Mucosa of rectum (tissue), 2 donors: ENCODE results near the gene PMEL.
"Not testable (repeated sequence)": the region's sequence is repeated elsewhere in the genome, so short reads cannot be mapped to it uniquely, and the experiment has no call there.

ENCODE experiments used
- H3K27ac ChIP-seq, 2 donors: one replicate each; pipeline ENCODE4 v1.7.0; 2013; ENCODE audit warnings: inconsistent platforms in 2 of 2, low read depth in 2 of 2, low read length in 2 of 2
- H3K27me3 ChIP-seq, 2 donors: one replicate each; pipeline ENCODE4 v1.7.0; 2013; ENCODE audit warnings: low read length in 2 of 2; ENCODE audit not compliant: control insufficient read depth in 2 of 2, insufficient read depth in 2 of 2
- H3K36me3 ChIP-seq, 2 donors: one replicate each; pipeline ENCODE4 v1.7.0; 2013; ENCODE audit warnings: low read length in 2 of 2; ENCODE audit not compliant: control insufficient read depth in 2 of 2, insufficient read depth in 2 of 2
- H3K4me1 ChIP-seq, 2 donors: one replicate each; pipeline ENCODE4 v1.7.0; 2013; ENCODE audit warnings: low read length in 2 of 2, mild to moderate bottlenecking in 1 of 2; ENCODE audit not compliant: control insufficient read depth in 2 of 2, insufficient read depth in 2 of 2
- H3K4me3 ChIP-seq, 2 donors: one replicate each; pipeline ENCODE4 v1.7.0; 2013; ENCODE audit warnings: low read length in 2 of 2
- H3K9ac ChIP-seq, 2 donors: one replicate each; pipeline ENCODE4 v1.7.0; 2013; ENCODE audit warnings: low read length in 2 of 2, low read depth in 1 of 2, mild to moderate bottlenecking in 1 of 2
- H3K9me3 ChIP-seq, 2 donors: one replicate each; pipeline ENCODE4 v1.7.0; 2013; ENCODE audit warnings: low read length in 2 of 2; ENCODE audit not compliant: control insufficient read depth in 2 of 2
- donor health status: healthy.
- donor health status: Normal muscosa, but diverticular disease.

Gene PMEL

DNA sequence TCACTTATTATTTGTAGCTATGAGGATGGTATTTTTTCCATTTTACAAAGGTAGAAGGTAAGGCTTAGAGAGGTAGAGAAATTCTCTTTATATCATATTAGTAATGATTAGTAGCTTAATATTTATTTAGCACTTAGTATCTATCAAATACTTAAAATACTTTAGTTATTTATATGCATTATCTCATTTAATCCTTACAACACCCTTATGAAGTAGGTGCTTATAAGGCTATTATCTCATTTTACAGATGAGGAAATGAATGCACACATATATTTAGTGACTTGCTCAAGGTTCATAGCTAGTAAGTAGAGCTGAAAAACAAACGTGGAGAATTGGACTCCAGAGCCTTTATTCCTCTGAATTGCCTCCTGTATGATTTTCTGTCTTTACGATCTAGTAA lies 19.0 kb upstream of the PMEL start:
- Histone ChIP-seq H3K27me3 (no peaks in the 10 kb centered on the region), H3K4me1 (no peaks in the 10 kb centered on the region), H3K36me3 (peaks cover 22 to 27% of the 10 kb centered on the region in 2 donors), H3K9ac (no peak overlapping the region), H3K9me3 (no peaks in the 10 kb centered on the region), H3K27ac (no peak overlapping the region), H3K4me3 (no peak overlapping the region)

DNA sequence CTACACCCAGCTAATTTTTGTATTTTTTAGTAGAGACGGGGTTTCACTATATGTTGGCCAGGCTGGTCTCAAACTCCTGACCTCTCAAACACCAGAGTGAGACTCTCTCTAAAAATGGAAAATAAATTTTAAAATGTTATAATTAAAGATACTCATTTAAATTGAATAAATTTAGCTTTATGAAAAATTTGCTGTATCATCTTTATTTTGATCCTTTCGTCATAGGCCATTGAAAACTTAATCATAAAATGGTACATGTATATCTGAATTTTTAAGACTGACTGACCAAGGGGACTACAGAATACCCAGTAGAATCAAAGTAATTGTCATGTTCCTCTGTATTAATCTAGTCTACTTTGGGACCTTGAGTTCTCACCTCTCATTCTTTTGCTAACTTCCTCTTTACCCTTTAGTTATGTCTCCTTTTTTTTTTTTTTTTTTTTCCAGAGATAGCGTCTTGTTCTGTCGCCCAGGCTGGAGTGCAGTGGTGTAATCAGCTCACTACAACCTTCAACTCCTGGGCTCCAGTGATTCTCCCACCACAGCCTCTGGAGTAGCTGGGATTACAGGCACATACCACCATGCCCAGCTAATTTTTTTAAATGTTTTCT lies 17.5 kb upstream of the PMEL start:
- Histone ChIP-seq H3K36me3 (peaks cover 17 to 25% of the 10 kb centered on the region in 2 donors), H3K27me3 (no peaks in the 10 kb centered on the region), H3K9ac (no peak overlapping the region), H3K27ac (no peak overlapping the region), H3K4me3 (no peak overlapping the region), H3K9me3 (no peaks in the 10 kb centered on the region), H3K4me1 (no peaks in the 10 kb centered on the region)

- no peaks in the 10 kb centered on the region for H3K9me3 ChIP-seq
- H3K4me3 ChIP-seq: no peak overlapping the region
- no peaks in the 10 kb centered on the region for H3K27me3 ChIP-seq
- peaks cover 4 to 6% of the 10 kb centered on the region in 2 donors for H3K4me1 ChIP-seq
- H3K36me3 ChIP-seq: peaks cover 14 to 21% of the 10 kb centered on the region in 2 donors
- no peak overlapping the region for H3K27ac ChIP-seq
- H3K9ac ChIP-seq: no peak overlapping the region
Observed at GRCh38 chr12:55982319-55982936, 16.6 kb upstream of the PMEL start.

- not testable (repeated sequence) for H3K9me3 ChIP-seq, H3K4me3 ChIP-seq, H3K9ac ChIP-seq, H3K27ac ChIP-seq, H3K27me3 ChIP-seq
- Histone ChIP-seq H3K36me3 (peaks cover 8 to 20% of the 10 kb centered on the region in 2 donors), H3K4me1 (peaks cover 7 to 12% of the 10 kb centered on the region in 2 donors)
Observed at GRCh38 chr12:55981882-55982281, 16.0 kb upstream of the PMEL start.

GRCh38 chr12:55979069-55979468 lies 13.2 kb upstream of the PMEL start:
- peaks cover 5 to 8% of the 10 kb centered on the region in 2 donors for H3K36me3 ChIP-seq
- no peak overlapping the region for H3K27ac ChIP-seq
- H3K9me3 ChIP-seq: no peaks in the 10 kb centered on the region

DNA sequence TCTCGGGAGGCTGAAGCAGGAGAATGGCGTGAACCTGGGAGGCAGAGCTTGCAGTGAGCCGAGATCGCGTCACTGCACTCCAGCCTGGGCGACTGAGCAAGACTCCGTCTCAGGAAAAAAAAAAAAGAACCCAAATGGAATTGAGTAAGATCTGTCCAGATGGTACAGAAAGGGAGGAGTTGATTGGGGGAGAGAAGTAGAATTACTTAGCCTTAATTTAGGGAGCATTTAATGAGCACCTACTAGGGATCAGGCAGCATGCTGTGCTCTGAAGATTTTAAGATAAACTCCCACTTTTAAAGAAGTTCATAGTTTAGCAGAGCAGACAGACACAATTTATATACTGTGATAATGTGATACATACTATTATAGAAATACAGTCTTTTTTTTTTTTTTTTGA lies 12.6 kb upstream of the PMEL start:
- Histone ChIP-seq H3K27me3 (no peaks in the 10 kb centered on the region), H3K9ac (no peak overlapping the region), H3K4me1 (peaks cover 18 to 29% of the 10 kb centered on the region in 2 donors), H3K36me3 (peaks cover 3 to 8% of the 10 kb centered on the region in 2 donors), H3K9me3 (no peaks in the 10 kb centered on the region), H3K27ac (no peak overlapping the region), H3K4me3 (no peak overlapping the region)

More at GRCh38 chr12:55979069-55979468, 13.2 kb upstream of the PMEL start:
- no peak overlapping the region for H3K4me3 ChIP-seq
- H3K9ac ChIP-seq: no peak overlapping the region
- no peaks in the 10 kb centered on the region for H3K27me3 ChIP-seq
- peaks cover 18 to 29% of the 10 kb centered on the region in 2 donors for H3K4me1 ChIP-seq

DNA sequence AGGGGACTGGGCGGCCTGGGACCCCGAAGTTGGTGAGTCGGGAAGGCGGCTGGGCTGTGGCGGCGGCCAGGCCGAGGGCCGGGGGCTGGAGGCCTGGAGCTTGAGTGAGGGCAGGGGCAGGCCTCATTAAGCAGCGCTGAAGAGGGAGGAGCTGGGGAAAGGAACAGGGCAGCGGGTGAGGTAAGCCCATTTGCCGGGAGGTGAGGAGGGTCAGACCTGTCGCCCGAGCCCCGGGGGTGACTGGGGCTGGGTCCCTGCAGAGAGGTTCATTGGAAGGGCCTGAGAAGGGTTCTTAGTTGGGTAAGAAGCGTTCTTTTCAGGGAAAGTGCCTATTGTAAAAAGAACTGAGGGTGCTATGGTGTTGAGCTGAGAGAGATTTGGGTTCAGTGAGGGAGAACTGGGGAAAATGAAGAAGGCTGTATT lies 8.5 kb upstream of the PMEL start:
- H3K9me3 ChIP-seq: no peaks in the 10 kb centered on the region
- no peaks in the 10 kb centered on the region for H3K27me3 ChIP-seq
- H3K4me3 ChIP-seq: peak overlapping the region; percentile 86 to 99
- peaks cover 25 to 38% of the 10 kb centered on the region in 2 donors for H3K4me1 ChIP-seq
- H3K36me3 ChIP-seq: peaks cover 0 to 3% of the 10 kb centered on the region in 2 donors
- H3K9ac ChIP-seq: peak overlapping the region; percentile 96 to 100
- H3K27ac ChIP-seq: peak overlapping the region; percentile 95 to 96

DNA sequence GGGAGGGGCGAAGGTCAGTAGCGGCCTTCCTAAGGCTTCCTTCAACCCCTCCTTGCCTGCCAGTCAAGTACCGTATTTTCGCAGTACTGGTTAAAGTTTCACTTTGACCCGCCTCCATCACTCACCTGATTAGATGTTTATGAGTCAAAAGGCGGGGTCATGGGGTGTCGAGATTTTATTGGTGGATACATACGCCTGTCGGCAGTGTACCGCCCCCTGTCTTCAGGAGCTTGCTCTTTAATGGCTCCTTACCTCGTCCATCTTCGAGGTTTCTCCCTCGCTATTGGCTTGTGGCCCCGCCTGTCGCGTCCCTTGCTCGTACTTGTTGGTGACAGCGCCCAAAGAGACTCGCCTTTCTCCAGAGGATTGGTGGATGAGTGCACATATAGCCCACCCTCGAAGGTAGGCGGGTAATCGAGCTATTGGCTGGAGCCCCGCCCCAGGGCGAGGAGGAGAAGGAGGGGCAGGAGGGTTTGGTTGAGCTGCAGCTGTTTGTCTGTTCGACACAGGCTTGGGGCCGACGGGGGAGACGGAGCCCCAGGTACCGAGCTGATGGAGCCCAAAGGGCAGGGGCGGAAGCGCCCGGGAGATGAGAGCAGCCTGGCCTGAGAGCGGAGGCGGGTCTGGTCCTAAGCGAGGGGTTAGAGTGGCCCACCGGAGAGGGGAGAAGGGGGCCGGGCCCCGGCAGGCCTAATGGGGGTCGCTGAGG lies 7.9 kb upstream of the PMEL start, which contains the start of gene RAB5B:
RAB5B (plus strand) TSS at position 480 of the 709 bp plus-strand sequence. CDS start 12,883 bp downstream, outside the sequence.
- peak within 1 kb of the TSS; percentile 88 to 99 for H3K4me3 ChIP-seq
- peak within 1 kb of the TSS; percentile 95 to 97 for H3K27ac ChIP-seq
- H3K9ac ChIP-seq: peak within 1 kb of the TSS; percentile 96 to 100
- H3K36me3 ChIP-seq: no peaks in the 10 kb centered on the region
- H3K27me3 ChIP-seq: no peaks in the 10 kb centered on the region
- no peaks in the 10 kb centered on the region for H3K9me3 ChIP-seq
- H3K4me1 ChIP-seq: peaks cover 25 to 38% of the 10 kb centered on the region in 2 donors

GRCh38 chr12:55972911-55973598 lies 7.2 kb upstream of the PMEL start:
- Histone ChIP-seq H3K9ac (peak overlapping the region; percentile 78 to 95), H3K36me3 (no peaks in the 10 kb centered on the region), H3K27ac (peak overlapping the region; percentile 94 to 97), H3K9me3 (no peaks in the 10 kb centered on the region), H3K4me3 (peak overlapping the region; percentile 78 to 88), H3K4me1 (peaks cover 25 to 38% of the 10 kb centered on the region in 2 donors), H3K27me3 (no peaks in the 10 kb centered on the region)
